Colonic mucosa (tissue), 4 donors: ENCODE measurements around the gene LAMA4. TPM values are rescaled to one million over a fixed set of nuclear protein-coding genes. Genes with fewer than 3 reads are reported as not detected.

Experiments used
- DNase-seq: peaks from one replicate; pipeline ENCODE4 v3.0.0-alpha.2; 2020
- H3K27ac ChIP-seq: fragments of 200-600 bp; one replicate; pipeline ENCODE4 v1.8.0; 2021
- H3K27me3 ChIP-seq: fragments of 200-600 bp; one replicate; pipeline ENCODE4 v1.8.0; 2021
- H3K36me3 ChIP-seq: fragments of 200-600 bp; one replicate; pipeline ENCODE4 v1.8.0; 2021
- H3K4me1 ChIP-seq: fragments of 200-600 bp; one replicate; pipeline ENCODE4 v1.8.0; 2021; ENCODE audit warnings: mild to moderate bottlenecking
- H3K4me3 ChIP-seq: fragments of 200-600 bp; one replicate; pipeline ENCODE4 v1.8.0; 2021
- H3K9ac ChIP-seq, 2 donors: one replicate each; pipeline ENCODE4 v1.7.0; 2013; ENCODE audit warnings: control low read depth in 2 of 2, low read depth in 2 of 2, low read length in 2 of 2
- H3K9me3 ChIP-seq: fragments of 200-600 bp; one replicate; pipeline ENCODE4 v1.8.0; 2021
- intact Hi-C: fragments of 100-400 bp; cut with DNase I; formaldehyde crosslinking; loops from one replicate; pipeline ENCODE4 v1.14.1; 2022
- total RNA-seq, 2 donors: library from RNA; stranded (reverse); fragmentation: NEBNext Ultra II Directional in 1 of 2; extraction: Animal tissue kit (Norgen Biotek cat#: 25700) in 1 of 2; gene quantifications; one replicate each; pipeline ENCODE4 v1.2.1, GENCODE V29; 2021
- TF ChIP-seq, protein P1 (sequence below): fragments of 200-600 bp; IDR thresholded peaks from one replicate; pipeline ENCODE4 v1.8.0; 2022; ENCODE audit warnings: antibody characterized with exemption, mild to moderate bottlenecking
- donor health status: healthy.
- donor health status: DM: no; HTN: no; CAD: no.
- donor health status: DM: no; HTN: no; CAD: no.

LAMA4 gene
- total RNA-seq, 2 donors from 2014 or later = 15.8 to 35.1 TPM

DNA sequence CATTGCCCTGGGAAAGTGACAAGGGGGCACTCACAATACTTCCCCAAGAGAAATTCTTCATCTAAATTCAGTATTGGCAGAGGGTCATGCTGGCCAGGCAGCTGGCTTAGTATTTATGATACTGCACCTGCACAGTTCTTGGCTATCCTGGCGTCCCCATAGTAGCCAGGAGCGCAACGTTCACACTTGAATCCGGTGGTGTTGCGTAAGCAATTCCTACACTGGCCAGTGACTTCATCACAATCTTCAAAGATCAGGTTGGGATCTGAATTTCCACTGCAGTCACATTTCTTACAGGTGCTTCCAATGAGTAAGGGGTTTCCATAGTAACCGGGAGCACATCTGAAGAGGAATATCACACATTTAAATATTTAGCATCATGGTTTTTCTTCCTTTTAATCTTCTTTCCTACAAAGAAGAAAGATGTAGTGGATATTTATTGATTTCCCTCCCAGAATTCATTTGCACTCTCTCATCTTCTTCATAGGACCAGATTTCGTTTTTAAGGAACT is 62.8 kb downstream of the LAMA4 start:
- Histone ChIP-seq H3K36me3 (no peaks in the 10 kb centered on the region), H3K4me3 (no peak overlapping the region), H3K27ac (no peak overlapping the region), H3K9me3 (no peaks in the 10 kb centered on the region), H3K27me3 (no peaks in the 10 kb centered on the region), H3K4me1 (no peaks in the 10 kb centered on the region), H3K9ac (no peak overlapping the region)
- TF ChIP-seq, protein P1, sequence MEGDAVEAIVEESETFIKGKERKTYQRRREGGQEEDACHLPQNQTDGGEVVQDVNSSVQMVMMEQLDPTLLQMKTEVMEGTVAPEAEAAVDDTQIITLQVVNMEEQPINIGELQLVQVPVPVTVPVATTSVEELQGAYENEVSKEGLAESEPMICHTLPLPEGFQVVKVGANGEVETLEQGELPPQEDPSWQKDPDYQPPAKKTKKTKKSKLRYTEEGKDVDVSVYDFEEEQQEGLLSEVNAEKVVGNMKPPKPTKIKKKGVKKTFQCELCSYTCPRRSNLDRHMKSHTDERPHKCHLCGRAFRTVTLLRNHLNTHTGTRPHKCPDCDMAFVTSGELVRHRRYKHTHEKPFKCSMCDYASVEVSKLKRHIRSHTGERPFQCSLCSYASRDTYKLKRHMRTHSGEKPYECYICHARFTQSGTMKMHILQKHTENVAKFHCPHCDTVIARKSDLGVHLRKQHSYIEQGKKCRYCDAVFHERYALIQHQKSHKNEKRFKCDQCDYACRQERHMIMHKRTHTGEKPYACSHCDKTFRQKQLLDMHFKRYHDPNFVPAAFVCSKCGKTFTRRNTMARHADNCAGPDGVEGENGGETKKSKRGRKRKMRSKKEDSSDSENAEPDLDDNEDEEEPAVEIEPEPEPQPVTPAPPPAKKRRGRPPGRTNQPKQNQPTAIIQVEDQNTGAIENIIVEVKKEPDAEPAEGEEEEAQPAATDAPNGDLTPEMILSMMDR = no peak
- intact Hi-C loops = no loop called here
- DNase-seq = no peak

DNA sequence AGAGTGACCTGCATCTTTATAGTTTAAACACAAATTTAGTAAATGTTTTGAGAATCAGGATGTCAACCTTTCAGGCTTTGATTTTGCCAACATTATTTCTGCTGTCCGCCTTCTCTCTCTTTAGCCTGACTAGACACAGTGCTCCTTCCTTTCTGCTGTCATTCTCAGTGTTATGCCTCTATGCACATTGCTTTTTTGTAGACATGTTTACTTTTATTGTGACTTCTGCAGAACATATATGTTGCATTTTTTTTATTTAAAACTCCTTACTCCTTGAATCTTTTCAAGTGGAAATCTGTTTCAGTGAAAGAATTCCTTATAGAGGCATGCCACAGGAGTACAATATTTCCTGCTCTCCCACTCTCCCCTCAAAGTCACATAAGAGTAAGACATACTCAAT is 64.2 kb downstream of the LAMA4 start:
- Histone ChIP-seq H3K36me3 (no peaks in the 10 kb centered on the region), H3K4me3 (no peak overlapping the region), H3K4me1 (no peaks in the 10 kb centered on the region), H3K27ac (no peak overlapping the region), H3K9me3 (no peaks in the 10 kb centered on the region), H3K27me3 (no peaks in the 10 kb centered on the region), H3K9ac (no peak overlapping the region)
- TF ChIP-seq, protein P1 = no peak
- intact Hi-C loops = no loop called here
- no peak for DNase-seq

DNA sequence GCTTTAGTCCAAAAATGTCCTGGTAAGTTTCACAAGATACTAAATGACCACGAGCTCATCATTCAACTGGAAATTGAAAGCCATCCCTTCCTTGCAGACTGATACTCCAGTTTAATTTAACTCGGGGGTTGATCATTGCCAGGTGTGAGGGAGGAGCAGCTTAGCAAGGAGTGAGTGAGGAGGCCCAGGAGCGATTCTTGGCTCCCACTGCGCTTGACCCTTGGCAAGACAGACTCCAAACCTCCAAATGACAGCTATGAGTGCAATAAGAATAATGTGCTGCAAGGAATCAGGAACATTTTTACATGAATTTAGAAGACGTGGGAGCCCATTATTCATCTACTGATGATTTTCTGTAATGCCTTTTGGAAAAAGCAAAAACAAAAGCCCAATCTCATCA is 64.9 kb downstream of the LAMA4 start:
- Histone ChIP-seq H3K27me3 (no peaks in the 10 kb centered on the region), H3K27ac (no peak overlapping the region), H3K9me3 (no peaks in the 10 kb centered on the region), H3K4me3 (no peak overlapping the region), H3K36me3 (no peaks in the 10 kb centered on the region), H3K9ac (no peak overlapping the region), H3K4me1 (no peaks in the 10 kb centered on the region)
- TF ChIP-seq, protein P1 = no peak
- DNase-seq = no peak
- intact Hi-C loops = no loop called here

DNA sequence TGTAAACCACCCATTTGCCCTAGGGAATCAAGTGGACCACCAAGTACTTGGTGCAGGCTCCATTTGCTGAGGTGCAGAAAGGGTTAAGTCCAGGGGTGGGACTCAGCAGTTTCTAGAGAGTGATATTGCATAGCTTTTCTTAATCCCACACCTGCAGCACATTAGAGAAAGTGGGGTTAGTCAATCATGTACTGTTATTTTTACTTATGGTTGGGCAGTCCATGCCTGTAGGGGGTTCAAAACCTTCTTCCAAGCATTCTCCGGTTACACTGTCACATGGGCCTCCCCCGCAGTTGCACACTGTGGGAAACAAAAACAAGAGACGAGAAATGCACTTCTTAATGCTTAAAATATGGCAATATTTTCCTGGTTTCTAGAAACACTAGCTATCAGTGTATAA is 65.5 kb downstream of the LAMA4 start:
- intact Hi-C loops = no loop called here
- DNase-seq = no peak
- no peak overlapping the region for H3K27ac ChIP-seq

DNA sequence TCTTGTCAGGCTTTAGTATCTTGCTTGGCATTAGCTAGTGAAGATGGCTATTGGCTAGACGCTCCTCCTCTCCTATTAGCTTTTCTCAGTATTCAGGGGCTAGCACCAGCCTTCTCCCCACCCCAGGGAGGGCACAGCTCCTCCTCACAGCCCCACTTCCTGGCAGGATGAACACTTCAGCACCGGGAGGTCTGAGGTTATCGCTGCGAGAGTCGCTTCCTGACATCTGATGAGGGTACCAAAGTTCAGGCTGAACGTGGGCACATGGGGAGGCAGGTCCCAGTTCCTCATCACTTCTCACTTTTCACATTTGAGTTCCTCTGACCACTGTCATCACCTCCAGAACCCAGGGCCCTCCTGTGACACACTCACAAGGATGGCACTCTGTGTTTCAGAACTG is 66.6 kb downstream of the LAMA4 start:
- DNase-seq = no peak
- intact Hi-C loops = no loop called here
- H3K27ac ChIP-seq = no peak overlapping the region
- no peaks in the 10 kb centered on the region for H3K9me3 ChIP-seq
- no peaks in the 10 kb centered on the region for H3K36me3 ChIP-seq
- no peak overlapping the region for H3K9ac ChIP-seq
- TF ChIP-seq, protein P1 = no peak
- H3K4me3 ChIP-seq = no peak overlapping the region
- H3K4me1 ChIP-seq = no peaks in the 10 kb centered on the region
- no peaks in the 10 kb centered on the region for H3K27me3 ChIP-seq

More for the DNA sequence above, 65.5 kb downstream of the LAMA4 start:
- no peaks in the 10 kb centered on the region for H3K36me3 ChIP-seq
- no peaks in the 10 kb centered on the region for H3K9me3 ChIP-seq
- no peaks in the 10 kb centered on the region for H3K27me3 ChIP-seq
- TF ChIP-seq, protein P1 = no peak
- no peak overlapping the region for H3K9ac ChIP-seq
- no peaks in the 10 kb centered on the region for H3K4me1 ChIP-seq
- H3K4me3 ChIP-seq = no peak overlapping the region
